K562 (cell line): ENCODE measurements around the gene PMEPA1. TPM values are rescaled to one million over a fixed set of nuclear protein-coding genes. Genes with fewer than 3 reads are reported as not detected.

Experiments
- ATAC-seq: fragments of 200-7000 bp; cut with Tn5 transposase; 3 replicates; pipeline ENCODE4 v1.9.1; 2020; ENCODE audit warnings: moderate library complexity
- BruUV-seq: library from RNA; stranded (reverse); fragments of 400-500 nt; replicated peaks from 2 replicates; lab custom pipeline; 2021; lab: Mats Ljungman, UMichigan
- CTCF ChIA-PET: fragments of 300-600 bp; formaldehyde crosslinking; extraction: SDS; loops from one replicate; lab custom pipeline; 2021; ENCODE audit warnings: low intra/inter-chr PET ratio; lab: Yijun Ruan, JAX
- POLR2A ChIA-PET: fragments of 300-600, 350-650 bp; sonication (Branson Sonifier 250); formaldehyde crosslinking; extraction: SDS; loops from one replicate; lab custom pipeline; 2021; ENCODE audit warnings: antibody characterized with exemption, inconsistent platforms; lab: Yijun Ruan, JAX
- DNase-seq, 4 experiments: peaks; one replicate each; pipeline versions ENCODE4 v3.0.0 to v3.0.0-alpha.2; 2011 to 2018; ENCODE audit warnings: low spot score in 3 of 4, mixed read lengths in 3 of 4; ENCODE audit errors: extremely low read depth in 1 of 4
- FAIRE-seq: peaks from 2 replicates; lab custom pipeline; 2011; peaks lifted over from hg19 to GRCh38; lab: Jason Lieb, UNC
- H2AFZ ChIP-seq: 2 replicates; pipeline ENCODE4 v1.6.0; 2011; ENCODE audit warnings: low read depth, low read length, control low read depth, inconsistent platforms
- H3K27ac ChIP-seq: fragments of 200-600 bp; 3 replicates; pipeline ENCODE4 v1.8.0; 2011; ENCODE audit warnings: low read depth, mild to moderate bottlenecking, control low read depth, inconsistent platforms, low read length, moderate library complexity, mixed read lengths; ENCODE audit errors: extremely low read depth
- H3K27me3 ChIP-seq, 2 experiments: fragments of 300-600 bp in 1 of 2; 2 replicates in 1 of 2; 3 replicates in 1 of 2; pipeline versions ENCODE4 v1.6.0 to v1.8.0; 2011; ENCODE audit warnings: inconsistent platforms in 2 of 2, low read length in 2 of 2, mild to moderate bottlenecking in 1 of 2, mixed read lengths in 1 of 2, moderate library complexity in 1 of 2; ENCODE audit not compliant: control insufficient read depth in 2 of 2, insufficient read depth in 2 of 2
- H3K36me3 ChIP-seq: fragments of 300-600 bp; 3 replicates; pipeline ENCODE4 v1.8.0; 2011; ENCODE audit warnings: mild to moderate bottlenecking, low read length, inconsistent platforms; ENCODE audit not compliant: control insufficient read depth, insufficient read depth
- H3K4me1 ChIP-seq, 2 experiments: fragments of 200-600 bp in 1 of 2; replicated peaks in 1 of 2; 2 replicates in 1 of 2; 3 replicates in 1 of 2; pipeline versions ENCODE4 v1.5.1 to v1.8.0; 2011; ENCODE audit warnings: inconsistent platforms in 2 of 2, low read length in 2 of 2, mild to moderate bottlenecking in 1 of 2, mixed read lengths in 1 of 2, moderate library complexity in 1 of 2; ENCODE audit not compliant: control insufficient read depth in 2 of 2, insufficient read depth in 2 of 2
- H3K4me2 ChIP-seq: 2 replicates; pipeline ENCODE4 v1.6.1; 2011; ENCODE audit warnings: low read length, control low read depth, inconsistent platforms, mixed read lengths; ENCODE audit not compliant: insufficient read depth
- H3K4me3 ChIP-seq: fragments of 200-600 bp; sonication (generic), shearing (Covaris generic); 2 replicates; pipeline ENCODE4 v1.5.1; 2016; ENCODE audit warnings: control low read depth, inconsistent platforms
- H3K79me2 ChIP-seq: fragments of 200-600 bp; 3 replicates; pipeline ENCODE4 v1.8.0; 2011; ENCODE audit warnings: low read length, inconsistent platforms; ENCODE audit not compliant: control insufficient read depth, insufficient read depth
- H3K9ac ChIP-seq, 2 experiments: 2 replicates each; pipeline versions ENCODE4 v1.6.0 to v1.6.1; 2011; ENCODE audit warnings: low read depth in 2 of 2, low read length in 2 of 2, control low read depth in 1 of 2, inconsistent platforms in 1 of 2, mild to moderate bottlenecking in 1 of 2, mixed read lengths in 1 of 2; ENCODE audit not compliant: insufficient read depth in 1 of 2
- H3K9me1 ChIP-seq: one replicate; pipeline ENCODE4 v1.6.0; 2011; ENCODE audit warnings: inconsistent platforms, mild to moderate bottlenecking, low read length, moderate library complexity; ENCODE audit not compliant: control insufficient read depth, insufficient read depth
- H3K9me3 ChIP-seq: replicated peaks from 2 replicates; pipeline ENCODE4 v1.5.1; 2011; ENCODE audit warnings: low read depth, low read length, inconsistent platforms; ENCODE audit not compliant: control insufficient read depth, insufficient read depth
- H4K20me1 ChIP-seq: replicated peaks from 2 replicates; pipeline ENCODE4 v1.6.1; 2011; ENCODE audit warnings: low read length, inconsistent platforms, mixed read lengths; ENCODE audit not compliant: control insufficient read depth, insufficient read depth
- ASH1L ChIP-seq: fragments of 450-650 bp; IDR thresholded peaks from 2 replicates; pipeline ENCODE4 v1.6.1; 2018; ENCODE audit warnings: borderline replicate concordance, mild to moderate bottlenecking, low read depth; ENCODE audit not compliant: partially characterized antibody
- CBX3 ChIP-seq, 2 experiments: IDR thresholded peaks; 1 replicate in 1 of 2; 2 replicates in 1 of 2; pipeline ENCODE4 v1.6.1; 2012; ENCODE audit warnings: inconsistent platforms in 2 of 2, low read length in 2 of 2, borderline replicate concordance in 1 of 2, control low read depth in 1 of 2
- MCM5 ChIP-seq: fragments of 450-650 bp; IDR thresholded peaks from 2 replicates; pipeline ENCODE4 v1.6.1; 2016; ENCODE audit warnings: low read depth
- NCOR1 ChIP-seq: fragments of 450-650 bp; IDR thresholded peaks from 2 replicates; pipeline ENCODE4 v1.6.1; 2016; ENCODE audit warnings: mild to moderate bottlenecking, moderate library complexity
- POLR2AphosphoS5 ChIP-seq: IDR thresholded peaks from 2 replicates; pipeline ENCODE4 v1.6.1; 2011; ENCODE audit warnings: mild to moderate bottlenecking, low read depth, low read length, moderate library complexity; ENCODE audit not compliant: control insufficient read depth, insufficient read depth
- POLR3A ChIP-seq: IDR thresholded peaks from 2 replicates; pipeline ENCODE4 v1.6.1; 2011; ENCODE audit warnings: borderline replicate concordance, mild to moderate bottlenecking, moderate library complexity; ENCODE audit not compliant: insufficient read length, insufficient read depth; ENCODE audit errors: extremely low read depth
- ZFP1 ChIP-seq: fragments of 450-650 bp; formaldehyde crosslinking; IDR thresholded peaks from 2 replicates; pipeline ENCODE4 v1.4.0; 2020; ENCODE audit warnings: mild to moderate bottlenecking, mixed read lengths
- WGBS: fragments of 100-300 bp; shearing (Covaris generic); methylation state at CpG from one replicate; pipeline ENCODE4 v1.1.6; 2016; ENCODE audit warnings: low coverage, mixed read lengths; ENCODE audit not compliant: insufficient coverage; ENCODE audit errors: missing lambda C conversion rate; 5-methylcytosine and 5-hydroxymethylcytosine counted together
- in situ Hi-C: fragments of 300-500 bp; cut with MboI; formaldehyde crosslinking; loops from 4 replicates; pipeline ENCODE4 v1.15.0; 2018; ENCODE audit warnings: inconsistent platforms, mixed read lengths
- intact Hi-C: fragments of 100-400 bp; cut with micrococcal nuclease; formaldehyde crosslinking; loops from 2 replicates; pipeline ENCODE4 v1.14.2; 2022
- polyA plus RNA-seq, 8 experiments: library from polyadenylated mRNA; depleted of rRNA in 4 of 8; stranded (reverse) in 5 of 8; unstranded in 3 of 8; fragments of >200 nt; fragmentation: Nextera tagmentation in 2 of 8; fragmentation: Illumina TruSeq in 1 of 8; extraction: Ambion mirVana in 2 of 8; extraction: Trizol in 1 of 8; gene quantifications; 2 replicates each; pipeline versions ENCODE4 v1.2.1 to v1.2.3, GENCODE V29; 2011 to 2014; ENCODE audit warnings: inconsistent platforms in 1 of 8, missing spikeins in 1 of 8
- total RNA-seq, 7 experiments: library from RNA; depleted of rRNA in 6 of 7; stranded (reverse); fragments of >200 nt in 6 of 7; fragmentation: Illumina TruSeq in 2 of 7; extraction: Trizol in 2 of 7; gene quantifications; 2 replicates each; pipeline versions ENCODE4 v1.2.1 to v1.2.3, GENCODE V29; 2011 to 2021; ENCODE audit warnings: low replicate concordance in 1 of 7

PMEPA1 gene
- total and polyA plus RNA-seq, 9 of the 15 experiments (the other 6 are each of a cell fraction or from before 2014, with no cell fraction given): 0.16 TPM; not detected in 8

GRCh38 chr20:57699395-57699794 is 10.4 kb downstream of the PMEPA1 start:
- DNase-seq: no peak
- BruUV-seq: no TSS peak
- Histone ChIP-seq H3K9ac (no peak overlapping the region), H2AFZ (no peak overlapping the region), H3K4me3 (no peak overlapping the region), H4K20me1 (peaks cover 5% of the 10 kb centered on the region), H3K9me3 (no peaks in the 10 kb centered on the region), H3K36me3 (no peaks in the 10 kb centered on the region), H3K27me3 (peaks cover 43 to 88% of the 10 kb centered on the region in 2 experiments), H3K79me2 (no peaks in the 10 kb centered on the region), H3K4me1 (no peaks in the 10 kb centered on the region), H3K4me2 (no peak overlapping the region), H3K27ac (no peak overlapping the region), H3K9me1 (peaks cover 2% of the 10 kb centered on the region)
- ChIA-PET CTCF (no interaction called here), POLR2A (interaction anchor here (0.6 kb wide), 1 partner anchor 16 kb away, joined by 3 read pairs; no protein-coding TSS in a partner anchor)
- 3% methylated on average over 8 of the region's 8 CpGs for WGBS
- no peak for FAIRE-seq
- ATAC-seq: no peak
- TF ChIP-seq POLR3A (no peak), POLR2AphosphoS5 (no peak), ASH1L (no peak), CBX3 (IDR thresholded peaks at IDR 0.05; ENCODE audit: borderline replicate concordance in 1 of 2, low read length in 2 of 2) (no peak), NCOR1 (no peak), MCM5 (no peak), ZFP1 (CRISPR knock-in tag) (no peak)
- in situ Hi-C loops (no loop called here), intact Hi-C loops (no loop called here)
